HG02973 (cell line): ENCODE data around the gene MAGEA11.
"Not testable (repeated sequence)": the region's sequence is repeated elsewhere in the genome, so short reads cannot be mapped to it uniquely, and the experiment has no call there.

Experiments used
- ATAC-seq: cut with Tn5 transposase; IDR thresholded peaks from one replicate; pipeline ENCODE4 v1.9.1; 2021; ENCODE audit warnings: moderate library complexity; ENCODE audit not compliant: unreplicated experiment

MAGEA11 gene, protein sequence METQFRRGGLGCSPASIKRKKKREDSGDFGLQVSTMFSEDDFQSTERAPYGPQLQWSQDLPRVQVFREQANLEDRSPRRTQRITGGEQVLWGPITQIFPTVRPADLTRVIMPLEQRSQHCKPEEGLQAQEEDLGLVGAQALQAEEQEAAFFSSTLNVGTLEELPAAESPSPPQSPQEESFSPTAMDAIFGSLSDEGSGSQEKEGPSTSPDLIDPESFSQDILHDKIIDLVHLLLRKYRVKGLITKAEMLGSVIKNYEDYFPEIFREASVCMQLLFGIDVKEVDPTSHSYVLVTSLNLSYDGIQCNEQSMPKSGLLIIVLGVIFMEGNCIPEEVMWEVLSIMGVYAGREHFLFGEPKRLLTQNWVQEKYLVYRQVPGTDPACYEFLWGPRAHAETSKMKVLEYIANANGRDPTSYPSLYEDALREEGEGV

DNA sequence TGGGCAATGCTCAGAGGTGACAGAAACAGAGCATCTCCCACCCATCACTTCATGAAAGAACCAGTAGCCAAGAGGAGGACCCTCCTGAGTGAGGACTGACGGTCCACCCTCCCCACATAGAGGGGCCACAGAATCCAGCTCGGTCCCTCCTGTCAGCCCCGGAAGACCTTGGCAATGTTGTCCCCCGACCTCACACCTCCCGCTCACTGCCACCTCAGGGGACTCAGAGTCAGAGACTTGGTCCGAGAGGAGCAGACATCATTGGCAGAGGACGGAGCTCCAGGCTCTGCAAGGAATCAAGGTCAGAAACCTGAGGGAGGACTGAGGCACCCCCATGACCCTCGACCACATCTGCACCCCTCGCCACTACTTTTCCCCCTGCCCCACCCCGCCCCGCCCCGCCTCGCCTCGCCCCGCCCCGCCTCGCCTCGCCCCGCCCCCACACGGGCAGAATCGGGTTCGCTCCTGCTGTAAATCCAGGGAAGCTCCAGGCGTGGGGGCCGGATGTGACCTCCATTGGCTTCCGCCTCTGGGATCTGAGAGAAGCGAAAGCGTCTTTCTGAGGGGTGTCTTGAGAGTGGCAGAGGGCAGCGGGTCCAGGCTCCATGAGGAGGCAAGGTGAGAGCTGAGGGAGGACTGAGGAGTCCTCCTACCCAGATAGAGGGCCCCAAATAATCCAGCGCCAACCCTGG is at the start of gene MAGEA11:
Gene MAGEA11, plus strand, starts transcription at position 516 of the 692 bp plus-strand sequence. CDS start 1,100 bp downstream, outside the sequence.
- no peak for ATAC-seq

DNA sequence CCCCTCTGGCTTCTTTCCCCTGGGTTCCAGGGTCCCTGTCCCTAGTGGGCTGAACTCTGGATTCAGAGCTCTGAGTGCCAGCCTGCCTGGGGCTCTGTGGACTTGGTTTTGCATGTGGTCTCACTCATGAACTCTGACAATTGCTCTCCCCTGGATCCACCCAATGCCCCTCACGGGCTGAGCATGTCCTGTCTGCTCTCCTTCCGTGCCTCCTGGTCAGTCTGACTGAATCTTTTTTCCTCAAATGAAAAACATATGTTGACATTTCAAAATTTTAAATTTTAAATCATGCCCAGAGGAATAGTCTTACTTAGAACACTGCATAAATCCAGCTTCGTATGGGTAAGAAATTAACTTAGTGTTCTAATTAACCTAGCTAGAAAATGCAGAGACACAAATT is 36.8 kb upstream of the MAGEA11 start:
- ATAC-seq, result not testable (repeated sequence)

DNA sequence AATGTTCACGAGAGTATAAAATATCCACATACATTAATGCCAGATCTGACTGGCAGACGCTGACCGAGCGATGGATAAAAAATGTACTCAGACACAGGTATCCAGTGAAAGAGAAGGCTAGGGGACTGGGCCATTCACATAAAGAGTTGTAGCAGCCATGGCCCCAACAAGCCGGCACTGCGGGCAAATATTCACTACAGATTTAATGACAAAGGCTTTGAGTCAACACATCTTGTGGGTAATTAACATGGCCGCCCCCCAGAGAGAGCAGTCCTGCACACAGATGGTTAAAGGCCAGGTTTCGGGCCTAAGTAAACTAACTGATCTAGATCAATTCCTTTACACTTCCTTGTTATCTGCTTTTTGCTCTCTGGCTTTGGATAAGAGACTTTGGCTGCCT is 36.3 kb upstream of the MAGEA11 start:
- ATAC-seq, result not testable (repeated sequence)

DNA sequence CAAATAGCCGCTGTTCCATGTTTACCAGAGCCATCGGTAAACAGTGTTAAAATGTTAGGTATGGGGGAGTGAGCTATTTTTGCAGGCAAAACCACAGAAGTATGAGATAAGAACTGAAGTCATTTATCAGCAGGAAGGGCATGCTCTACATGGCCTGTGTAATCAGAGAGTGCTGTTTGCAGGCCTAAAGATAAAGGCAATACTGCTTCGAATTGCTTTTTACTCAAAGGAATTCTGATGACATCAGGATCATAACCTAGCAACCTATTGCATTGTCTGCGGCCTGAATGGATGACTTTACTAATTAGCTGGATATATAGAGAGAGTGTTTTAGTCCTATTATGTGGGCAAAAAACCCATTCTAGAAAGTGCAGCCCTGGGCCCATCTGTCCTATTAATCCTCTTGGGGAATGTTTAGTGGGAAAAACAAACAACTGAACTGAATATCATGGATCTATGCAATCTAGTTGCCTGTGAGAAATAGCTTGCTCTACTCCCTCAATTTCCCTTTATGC is 32.6 kb upstream of the MAGEA11 start:
- not testable (repeated sequence) for ATAC-seq

DNA sequence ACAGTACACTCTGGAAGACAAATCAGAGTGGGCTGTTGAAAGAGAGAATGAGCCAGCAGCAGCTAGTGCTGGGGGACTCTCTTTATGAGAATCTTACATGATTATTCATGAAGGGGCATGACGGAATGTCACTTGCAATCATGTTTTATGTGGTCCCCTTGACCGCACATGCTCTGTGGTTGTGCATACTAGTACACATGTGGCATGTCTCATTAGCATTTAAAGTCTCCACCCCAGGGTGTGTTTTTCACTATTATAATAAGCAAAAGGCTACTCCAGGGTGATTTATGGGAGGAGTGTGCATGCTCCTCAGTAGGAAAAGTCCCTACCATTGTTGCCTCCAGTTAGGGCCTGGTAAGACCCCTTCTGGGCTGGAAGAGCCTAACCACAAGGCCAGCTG is 30.7 kb upstream of the MAGEA11 start:
- ATAC-seq, result no peak

DNA sequence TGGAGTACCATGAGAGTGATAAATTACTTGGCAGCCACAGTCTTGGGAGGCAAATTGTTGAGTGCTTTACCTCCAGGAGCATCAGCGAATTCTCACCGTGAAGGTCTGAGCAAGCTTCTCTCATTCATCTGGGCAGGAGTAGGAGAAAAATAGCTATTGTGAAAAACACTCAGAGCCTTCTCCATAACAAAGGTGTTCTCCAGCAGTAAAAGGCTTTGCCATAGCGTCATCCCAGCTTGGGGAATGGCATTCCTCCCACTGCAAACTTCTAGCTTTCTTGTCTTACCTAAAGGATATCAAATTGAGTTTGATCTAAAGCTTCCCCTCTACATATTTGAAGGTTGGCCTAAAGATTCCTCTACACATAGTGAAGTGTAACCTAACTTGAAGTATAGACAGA is 29.8 kb upstream of the MAGEA11 start:
- no peak for ATAC-seq

DNA sequence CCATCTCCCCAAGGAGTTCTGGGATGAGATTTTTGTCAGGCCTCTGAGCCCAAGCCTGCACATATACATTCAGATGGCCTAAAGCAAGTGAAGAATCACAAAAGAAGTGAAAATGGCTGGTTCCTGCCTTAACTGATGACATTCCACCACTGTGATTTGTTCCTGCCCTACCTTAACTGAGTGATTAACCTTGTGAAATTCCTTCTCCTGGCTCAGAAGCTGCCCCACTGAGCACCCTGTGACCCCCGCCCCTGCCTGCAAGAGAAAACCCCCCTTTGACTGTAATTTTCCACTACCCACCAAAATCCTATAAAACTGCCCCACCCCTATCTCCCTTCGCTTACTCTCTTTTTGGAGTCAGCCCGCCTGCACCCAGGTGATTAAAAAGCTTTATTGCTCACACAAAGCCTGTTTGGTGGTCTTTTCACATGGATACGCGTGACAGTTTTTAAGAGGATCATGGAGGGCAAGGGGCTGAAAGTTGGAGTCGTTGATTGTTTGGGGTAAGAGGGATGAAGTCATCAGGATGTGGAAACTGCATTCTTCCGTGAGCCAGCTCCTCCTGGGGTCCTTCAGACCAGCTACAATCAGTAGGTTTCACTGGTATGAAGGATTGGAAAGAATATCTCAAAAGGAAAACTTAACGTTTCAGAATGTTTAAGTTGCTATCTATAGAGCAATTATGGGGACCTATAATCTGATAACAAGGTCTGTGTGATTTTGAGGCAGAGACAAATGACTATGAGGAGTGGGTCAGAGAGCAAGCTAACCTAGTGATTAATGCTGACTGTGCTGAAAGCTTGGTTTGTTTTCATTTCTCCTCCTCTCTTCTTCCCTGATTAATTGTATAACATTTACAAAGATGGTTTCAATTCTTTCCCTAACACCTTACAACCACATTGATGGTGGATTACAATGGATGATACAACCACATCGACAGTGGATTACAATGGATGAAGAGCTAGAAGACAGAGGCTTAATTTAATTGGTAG is 28.6 kb upstream of the MAGEA11 start:
- no peak for ATAC-seq

DNA sequence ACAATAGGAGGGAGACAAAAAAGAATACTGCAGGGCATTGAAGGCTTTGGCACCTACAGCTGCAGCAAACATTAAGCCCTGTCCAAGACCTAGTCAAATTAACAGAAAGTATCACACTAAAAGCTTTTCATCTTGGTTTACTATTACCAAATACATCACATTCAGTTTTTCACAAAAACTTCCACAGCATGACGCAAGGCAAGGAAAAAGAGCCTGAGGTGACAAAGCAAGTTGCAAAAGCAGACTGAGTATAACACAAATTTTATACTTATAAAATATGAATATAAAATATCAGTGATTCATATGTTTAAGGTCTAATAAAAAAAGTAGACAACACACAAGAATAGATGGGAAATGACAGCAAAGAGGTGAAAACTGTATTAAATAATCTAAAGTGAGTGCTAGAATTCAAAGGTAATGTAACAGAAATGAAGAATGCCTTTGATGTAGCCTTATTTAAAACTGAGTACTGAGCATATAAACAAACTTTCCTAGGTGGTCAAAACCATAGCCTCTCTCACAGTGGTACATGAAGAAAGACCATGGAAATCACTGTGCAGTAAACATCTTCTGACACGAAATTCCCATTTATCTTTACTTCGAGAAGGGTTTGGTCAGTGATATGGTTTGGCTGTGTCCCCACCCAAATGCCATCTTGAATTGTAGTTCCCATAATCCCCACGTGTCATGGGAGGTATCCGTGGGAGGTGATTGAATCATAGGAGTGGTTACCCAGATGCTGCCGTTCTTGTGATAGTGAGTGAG is 27.7 kb upstream of the MAGEA11 start:
- no peak for ATAC-seq

DNA sequence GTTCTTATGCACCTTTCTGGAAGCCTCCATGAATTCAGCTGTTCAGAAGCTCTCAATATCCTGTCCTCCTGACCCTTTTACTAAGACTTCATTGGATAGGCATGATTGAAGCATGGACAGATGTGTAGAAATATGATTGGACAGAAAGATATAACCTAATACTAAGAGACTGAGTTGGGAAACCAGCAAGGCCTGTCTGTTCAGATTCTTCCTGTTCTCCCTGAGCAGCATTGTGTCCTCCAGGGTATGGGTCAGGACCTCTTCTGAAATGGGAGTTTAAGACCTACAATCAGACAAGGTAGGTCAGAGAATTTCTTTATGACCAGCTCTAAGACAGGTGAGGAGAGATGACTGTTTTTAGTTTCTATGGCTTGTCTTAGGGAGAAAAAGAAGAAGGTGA is 23.9 kb upstream of the MAGEA11 start:
- ATAC-seq, result no peak

DNA sequence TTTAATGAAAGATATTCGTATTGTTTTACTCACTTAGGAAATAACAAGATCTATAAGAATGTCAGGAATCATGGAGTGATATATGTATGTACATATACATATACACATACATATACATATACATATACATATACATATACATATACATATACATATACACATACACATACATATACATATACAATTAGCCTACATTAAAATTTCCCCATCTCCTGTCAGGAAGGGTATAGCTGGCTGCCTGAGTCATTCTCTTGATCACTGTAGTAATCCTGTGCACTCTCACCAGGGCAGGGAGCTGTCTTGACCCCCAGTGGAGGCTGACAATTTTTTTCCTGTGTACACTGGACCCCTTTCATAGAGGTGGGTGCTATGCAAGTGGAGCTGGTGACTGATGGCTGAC is 23.3 kb upstream of the MAGEA11 start:
- ATAC-seq, result no peak

DNA sequence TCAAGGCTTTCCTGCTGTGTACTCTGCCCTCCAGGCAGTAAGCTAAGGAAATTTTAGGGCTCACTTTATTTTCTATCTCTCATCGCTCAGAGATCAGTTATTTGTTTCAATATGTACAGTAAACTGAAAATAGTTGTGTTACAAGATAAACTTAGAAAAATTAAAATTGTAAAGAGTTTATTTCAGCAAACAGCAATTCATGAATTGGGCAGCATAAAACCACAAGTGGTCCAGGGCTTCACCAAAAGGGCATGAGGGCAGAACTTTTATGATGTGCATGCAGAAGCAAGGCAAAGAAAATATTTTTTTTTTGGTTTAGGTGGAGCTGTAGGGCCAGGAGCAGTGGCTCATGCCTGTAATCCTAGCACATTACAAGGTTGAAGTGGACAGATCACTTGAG is 20.1 kb upstream of the MAGEA11 start:
- no peak for ATAC-seq

DNA sequence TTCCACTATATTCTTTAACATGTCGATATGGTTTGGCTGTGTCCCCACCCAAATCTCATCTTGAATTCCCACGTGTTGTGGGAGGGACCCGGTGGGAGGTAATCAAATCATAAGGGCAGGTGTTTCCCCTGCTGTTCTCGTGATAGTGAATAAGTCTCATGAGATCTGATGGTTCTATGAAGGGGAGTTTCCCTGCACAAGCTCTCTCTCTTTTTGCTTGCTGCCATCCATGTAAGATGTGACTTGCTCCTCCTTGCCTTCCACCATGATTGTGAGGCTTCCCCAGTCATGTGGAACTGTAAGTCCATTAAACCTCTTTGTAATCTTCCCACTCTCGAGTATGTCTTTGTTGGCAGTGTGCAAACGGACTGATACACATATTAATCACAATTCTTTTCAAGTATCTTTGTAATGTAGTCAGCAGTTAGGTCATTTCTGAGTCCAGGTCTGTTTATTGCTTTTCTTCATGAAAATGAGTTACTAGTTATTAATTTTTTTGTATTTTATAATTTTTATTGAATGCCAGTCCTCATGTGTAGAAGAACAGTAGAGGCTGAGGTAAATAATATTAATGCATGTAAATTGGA is 19.1 kb upstream of the MAGEA11 start:
- ATAC-seq, result not testable (repeated sequence)

DNA sequence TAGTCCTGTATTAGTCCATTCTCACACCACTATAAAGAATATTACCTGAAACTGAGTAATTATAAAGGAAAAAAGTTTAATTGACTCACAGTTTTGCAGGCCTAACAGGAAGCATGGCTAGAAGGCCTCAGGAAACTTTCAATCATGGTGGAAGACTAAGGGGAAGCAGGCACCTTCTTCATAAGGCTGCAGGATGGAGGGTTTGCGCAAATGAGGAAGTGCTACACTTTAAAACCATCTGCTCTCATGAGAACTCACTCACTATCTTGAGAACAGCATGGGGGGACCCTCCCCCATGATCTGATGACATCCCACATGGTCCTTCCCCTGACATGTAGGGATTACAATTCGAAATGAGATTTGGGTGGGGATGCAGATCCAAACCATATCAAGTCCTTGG is 12.1 kb upstream of the MAGEA11 start:
- ATAC-seq, result no peak

DNA sequence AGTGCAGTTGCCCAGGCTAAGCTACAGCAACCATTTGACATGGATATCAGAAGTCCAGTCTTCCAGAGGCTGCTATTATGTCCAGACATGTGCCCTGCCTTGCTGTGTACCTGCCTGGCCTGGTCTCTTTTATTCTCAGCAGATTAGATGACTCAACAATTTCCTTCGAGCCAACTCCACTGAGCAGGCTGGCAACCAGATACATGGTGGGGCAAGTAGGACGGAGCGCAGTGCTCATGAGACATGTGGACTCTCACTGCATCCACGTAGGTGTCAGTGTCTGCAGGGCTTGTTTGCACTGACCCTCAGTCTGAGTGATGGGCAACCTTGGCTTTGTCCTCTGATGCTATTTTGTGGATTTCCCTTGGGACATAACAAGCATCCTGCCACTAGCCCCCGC is 7.2 kb upstream of the MAGEA11 start:
- ATAC-seq, result no peak

DNA sequence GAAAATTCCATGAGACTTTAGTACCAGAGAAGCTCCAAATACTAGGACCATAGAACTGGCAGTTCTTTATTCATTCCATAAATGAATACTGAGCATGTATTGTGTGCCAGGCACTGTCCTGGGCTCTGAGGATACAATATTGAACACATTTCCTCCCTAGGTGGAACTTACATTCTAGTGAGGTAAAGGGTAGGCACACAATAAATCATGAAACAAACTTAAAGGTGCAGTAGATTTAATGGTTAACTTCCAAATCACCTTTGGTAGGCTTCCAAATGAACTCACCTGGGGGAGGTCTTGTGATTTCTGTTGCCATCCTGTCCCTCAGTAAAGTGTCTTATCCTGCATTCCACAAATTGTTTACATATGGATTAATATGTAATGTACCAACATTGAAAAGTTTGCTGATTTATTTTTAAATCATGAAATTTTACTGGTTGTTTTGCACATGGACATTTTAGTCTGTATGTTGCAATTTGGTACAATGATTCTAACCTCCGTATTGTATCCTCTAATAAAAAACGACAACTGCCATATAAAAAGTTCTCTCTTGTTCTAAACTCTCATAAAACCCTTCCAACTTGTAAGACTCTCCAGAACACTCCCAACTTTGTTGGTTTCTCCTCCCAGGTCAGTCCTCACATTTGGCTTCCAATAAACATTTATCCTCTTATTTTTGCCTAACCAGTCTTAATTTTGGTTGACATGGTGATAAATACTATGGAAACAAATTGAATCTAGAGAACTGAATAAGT is 4.5 kb upstream of the MAGEA11 start:
- ATAC-seq, result no peak

DNA sequence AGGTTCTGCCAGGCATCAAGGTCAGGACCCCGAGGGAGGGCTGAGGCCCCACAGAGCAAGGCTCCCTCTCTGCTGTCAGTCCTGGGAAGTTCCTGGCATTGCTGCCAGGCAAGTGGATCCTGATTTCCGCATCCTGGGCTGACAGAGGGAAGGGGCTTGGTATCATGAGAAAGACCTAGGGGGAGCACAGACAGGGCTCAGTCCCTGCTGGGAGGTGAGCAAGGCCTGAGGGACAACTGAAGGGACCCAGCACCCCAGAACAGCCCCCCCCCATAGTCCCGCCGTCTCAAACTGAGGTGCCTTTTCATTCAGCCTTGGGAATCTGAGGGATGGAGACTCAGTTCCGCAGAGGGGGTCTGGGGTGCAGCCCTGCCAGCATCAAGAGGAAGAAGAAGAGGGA is 971 bp downstream of the MAGEA11 start:
- ATAC-seq, result no peak

DNA sequence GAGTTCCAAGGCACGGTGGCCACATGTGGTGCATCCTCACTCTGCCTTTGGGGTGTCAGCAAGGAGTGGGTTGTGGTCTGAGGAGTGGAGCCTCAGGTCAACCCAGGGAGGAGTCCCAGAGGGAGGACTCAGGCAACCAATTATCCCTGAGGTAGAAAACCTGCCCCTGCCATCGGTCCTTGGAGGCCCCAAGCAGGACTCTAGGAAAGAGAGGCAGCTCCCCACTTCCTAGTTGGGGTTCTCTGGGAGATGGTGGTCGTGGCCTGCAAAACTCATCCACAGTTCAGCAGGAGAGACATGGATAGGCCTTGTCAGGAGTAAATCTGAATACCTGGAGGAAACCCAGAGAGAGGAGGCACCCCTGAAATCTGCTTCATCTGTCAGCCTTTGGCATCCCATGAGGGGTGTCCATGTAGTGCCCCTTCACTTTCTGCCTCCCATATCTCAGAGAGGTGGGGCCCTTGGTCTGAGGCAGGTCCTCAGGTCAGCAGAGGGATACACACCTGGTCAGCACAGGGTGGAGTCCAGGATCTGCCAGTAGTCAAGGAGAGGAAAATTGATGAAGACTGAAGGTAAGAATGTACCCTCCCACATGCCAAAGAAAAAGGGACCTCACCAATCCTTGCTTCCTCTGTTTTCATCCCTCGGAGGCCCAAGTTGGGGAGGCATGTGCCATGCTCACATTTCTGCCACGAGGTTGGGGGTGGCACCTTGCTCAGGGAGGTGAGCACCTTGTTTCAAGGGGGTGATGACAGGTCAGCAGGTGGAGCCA is 1.6 kb downstream of the MAGEA11 start:
- no peak for ATAC-seq

DNA sequence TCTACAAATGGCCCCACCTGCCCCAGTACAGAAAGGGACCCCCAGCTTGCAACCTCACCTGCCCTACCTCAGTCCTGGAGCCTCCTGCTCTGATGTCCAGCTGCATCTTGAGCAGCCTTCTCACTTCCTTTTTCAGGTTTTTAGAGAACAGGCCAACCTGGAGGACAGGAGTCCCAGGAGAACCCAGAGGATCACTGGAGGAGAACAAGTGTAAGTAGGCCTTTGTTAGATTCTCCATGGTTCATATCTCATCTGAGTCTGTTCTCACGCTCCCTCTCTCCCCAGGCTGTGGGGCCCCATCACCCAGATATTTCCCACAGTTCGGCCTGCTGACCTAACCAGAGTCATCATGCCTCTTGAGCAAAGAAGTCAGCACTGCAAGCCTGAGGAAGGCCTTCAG is 3.6 kb downstream of the MAGEA11 start:
- peak; percentile 62 for ATAC-seq
